Activated CD8-positive, alpha-beta memory T cell treated with anti-CD3 and anti-CD28 coated beads for 1 hour (primary cell): Measurements from ENCODE around the gene MCL1.
"Not testable (repeated sequence)": the region's sequence is repeated elsewhere in the genome, so short reads cannot be mapped to it uniquely, and the experiment has no call there.

ENCODE experiments used
- DNase-seq, 2 donors: peaks; one replicate each; pipeline ENCODE4 v3.0.0-alpha.2; 2020; ENCODE audit warnings: low read depth in 1 of 2; ENCODE audit errors: extremely low read depth in 1 of 2

Gene MCL1

DNA sequence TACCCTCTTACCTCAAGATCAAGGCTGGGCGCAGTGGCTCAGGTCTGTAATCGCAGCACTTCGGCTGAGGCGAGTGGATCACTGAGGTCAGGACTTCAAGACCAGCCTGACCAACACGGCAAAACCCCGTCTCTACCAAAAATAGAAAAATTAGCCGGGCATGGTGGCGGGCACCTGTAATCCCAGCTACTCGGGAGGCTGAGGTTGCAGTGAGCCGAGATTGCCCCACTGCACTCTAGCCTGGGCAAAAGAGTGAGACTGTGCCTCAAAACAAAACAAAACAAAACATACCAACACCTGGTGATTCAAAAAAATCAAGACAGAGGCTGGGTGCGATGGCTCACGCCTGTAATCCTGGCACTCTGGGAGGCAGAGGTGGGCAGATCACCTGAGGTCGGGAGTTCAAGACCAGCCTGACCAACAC lies 5.8 kb downstream of the MCL1 start:
- not testable (repeated sequence) for DNase-seq

DNA sequence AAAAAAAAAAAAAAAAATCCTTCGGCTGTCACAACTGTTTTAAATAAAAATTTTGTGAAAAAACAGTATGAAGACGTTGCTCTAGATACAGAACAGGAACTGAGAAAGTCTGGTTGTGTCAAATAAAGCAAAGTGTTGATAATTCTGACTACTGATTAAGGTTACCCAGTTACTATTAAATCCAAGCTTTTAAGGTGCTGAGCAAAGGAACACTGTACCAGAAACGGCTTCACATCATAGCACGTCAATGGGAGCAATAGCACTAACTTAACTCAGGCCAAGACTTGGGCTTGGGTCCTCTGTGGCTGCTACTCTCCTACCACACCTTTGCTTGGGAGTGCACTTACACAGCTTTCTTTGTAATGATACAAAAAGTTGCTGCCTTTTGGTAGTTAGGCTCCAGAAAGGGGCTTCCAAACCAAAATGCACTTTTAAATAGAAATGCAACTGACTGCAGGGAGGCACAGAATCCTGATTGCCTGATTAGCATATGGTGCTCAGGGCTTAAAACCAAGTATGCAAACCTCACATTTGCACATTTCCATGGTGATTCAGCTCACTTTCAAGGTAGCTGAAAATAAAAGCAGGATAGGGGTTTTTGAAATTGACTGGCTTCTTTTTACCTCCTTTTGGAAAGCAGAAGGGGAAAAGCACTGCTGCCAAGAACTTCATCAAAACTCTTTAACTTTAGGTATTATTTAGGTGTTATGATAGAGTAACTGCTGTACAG lies 6.3 kb downstream of the MCL1 start:
- DNase-seq: no peak

DNA sequence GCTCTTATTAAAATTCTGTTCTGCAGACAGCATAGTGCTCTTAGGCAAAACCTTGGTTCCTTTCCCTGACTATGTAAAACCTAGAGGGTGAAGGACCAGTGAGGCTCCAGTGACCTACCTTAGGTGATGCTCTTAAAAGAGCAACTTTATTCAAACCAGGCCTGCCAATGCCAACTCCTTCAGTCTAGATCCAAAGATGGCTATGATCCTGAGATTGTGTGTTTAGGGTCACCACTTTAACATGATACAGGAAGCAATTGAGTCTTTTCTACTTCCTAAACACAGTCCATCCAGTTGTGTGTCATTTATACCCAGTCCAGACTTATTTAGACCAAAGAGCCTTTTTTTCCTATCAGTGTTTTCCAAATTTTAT lies 10.8 kb downstream of the MCL1 start:
- DNase-seq: no peak

DNA sequence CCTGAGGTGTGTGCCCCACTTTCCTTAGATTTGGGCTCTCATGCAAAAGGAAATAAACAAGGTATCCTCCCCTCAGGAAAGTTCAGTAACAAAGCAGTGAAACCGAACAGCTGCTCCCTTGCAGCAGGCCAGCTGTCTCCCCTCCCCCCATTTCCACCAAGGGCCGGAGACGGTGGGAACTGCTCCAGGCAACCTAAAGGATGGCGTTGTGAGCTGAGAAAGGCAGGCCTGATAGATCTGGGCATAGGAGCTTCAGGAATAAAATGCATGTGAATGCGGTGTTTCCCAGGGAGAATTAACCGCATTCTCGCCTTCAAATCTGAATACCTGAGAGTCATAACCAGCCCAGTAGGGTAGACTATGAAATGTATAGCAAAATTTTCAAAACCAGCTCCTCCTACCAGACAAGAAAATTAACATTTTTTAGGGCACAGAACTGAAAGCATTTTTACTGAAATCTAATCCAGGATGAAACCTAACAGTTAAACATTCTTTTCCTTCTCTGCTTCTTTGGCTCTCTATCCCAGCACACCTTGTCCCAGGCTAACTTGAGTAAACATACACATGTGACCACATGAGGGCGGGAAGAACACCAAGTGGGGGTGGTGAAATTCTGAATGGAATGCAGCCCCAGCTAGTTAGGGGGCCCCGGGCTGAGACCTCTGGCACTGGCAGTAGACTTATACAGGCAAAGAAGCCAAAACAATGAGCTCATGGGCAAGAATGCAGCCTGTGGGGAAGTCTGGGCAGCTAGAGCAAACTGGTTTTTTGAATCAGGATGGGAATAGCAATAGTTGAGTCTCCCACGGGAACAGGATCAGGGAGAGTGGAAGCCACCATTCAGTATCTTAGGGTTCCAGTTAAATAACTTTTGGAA lies 11.5 kb downstream of the MCL1 start:
- DNase-seq: no peak

DNA sequence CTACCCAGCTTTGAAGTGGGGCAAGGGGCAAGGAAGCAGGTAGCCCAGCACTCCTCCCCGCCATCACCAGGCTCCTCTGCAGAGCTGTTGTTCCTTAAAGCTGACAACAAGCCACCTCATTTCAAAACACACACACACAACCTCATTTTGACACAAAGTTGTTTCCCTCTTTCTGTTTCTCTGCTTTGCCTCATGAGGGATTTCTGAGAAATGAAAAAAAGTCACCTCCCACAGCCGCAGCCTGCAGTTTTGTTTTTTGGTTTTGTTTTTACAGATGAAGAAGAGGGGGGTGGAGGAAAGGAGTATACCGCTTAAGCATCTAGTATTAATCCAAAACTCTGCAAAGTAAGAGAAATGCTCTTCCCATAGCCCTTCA lies 12.1 kb downstream of the MCL1 start:
- no peak for DNase-seq

DNA sequence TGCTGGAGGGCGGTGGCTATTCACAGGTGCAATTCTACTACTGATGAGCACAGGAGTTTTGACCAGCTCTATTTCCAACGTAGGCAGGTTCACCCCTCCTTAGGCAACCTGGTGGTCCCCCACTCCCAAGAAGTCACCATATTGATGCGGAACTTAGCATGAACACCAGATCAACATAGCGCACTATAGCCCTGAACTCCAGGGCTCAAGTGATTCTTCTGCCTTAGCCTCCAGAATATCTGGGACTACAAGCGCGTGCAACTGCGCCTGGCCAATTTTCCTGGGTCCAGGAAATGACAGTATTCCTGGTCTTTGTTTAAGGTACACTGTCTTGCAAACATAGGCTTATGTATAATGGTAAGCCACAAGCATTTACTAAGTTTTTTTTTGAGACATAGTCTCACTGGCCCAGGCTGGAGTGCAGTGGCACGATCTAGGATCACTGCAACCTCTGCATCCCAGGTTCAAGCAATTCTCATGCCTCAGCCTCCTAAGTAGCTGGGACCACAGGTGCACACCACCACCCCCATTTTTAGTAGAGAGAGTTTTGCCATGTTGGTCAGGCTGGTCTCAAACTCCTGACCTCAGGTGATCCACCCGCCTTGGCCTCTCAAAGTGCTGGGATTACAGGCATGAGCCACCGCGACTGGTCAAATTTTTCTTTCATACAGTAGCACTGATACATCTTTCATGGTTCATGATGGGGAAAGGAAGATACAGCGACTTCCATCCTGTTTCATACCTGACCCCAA lies 12.6 kb downstream of the MCL1 start:
- no peak for DNase-seq

DNA sequence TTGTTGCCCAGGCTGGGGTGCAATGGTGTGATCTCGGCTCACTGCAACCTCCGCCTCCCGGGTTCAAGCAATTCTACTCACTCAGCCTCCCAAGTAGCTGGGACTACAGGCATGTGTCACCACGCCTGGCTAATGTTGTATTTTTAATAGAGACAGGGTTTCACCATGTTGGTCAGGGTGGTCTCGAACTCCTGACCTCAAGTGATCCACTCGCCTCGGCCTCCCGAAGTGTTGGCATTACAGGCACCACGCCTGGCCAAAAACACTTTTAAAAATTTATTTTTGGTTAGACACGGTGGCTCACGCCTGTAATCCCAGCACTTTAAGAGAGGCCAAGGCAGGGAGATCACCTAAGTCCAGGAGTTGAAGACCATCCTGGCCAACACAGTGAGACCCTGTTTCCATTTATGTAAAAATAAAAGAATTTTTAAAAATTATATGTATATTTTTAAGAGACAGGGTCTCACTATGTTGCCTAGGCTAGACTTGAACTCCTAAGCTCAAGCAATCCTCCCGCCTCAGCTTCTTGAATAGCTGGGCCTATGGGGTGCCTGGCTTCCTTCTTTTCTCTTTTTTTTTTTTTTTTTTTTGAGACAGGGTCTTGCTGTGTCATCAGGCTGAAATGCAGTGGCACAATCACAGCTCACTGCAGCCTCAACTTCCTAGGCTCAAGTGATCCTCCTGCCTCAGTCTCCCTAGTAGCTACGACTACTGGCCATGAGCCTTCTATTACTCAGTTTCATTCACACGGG lies 14.0 kb downstream of the MCL1 start:
- not testable (repeated sequence) for DNase-seq

DNA sequence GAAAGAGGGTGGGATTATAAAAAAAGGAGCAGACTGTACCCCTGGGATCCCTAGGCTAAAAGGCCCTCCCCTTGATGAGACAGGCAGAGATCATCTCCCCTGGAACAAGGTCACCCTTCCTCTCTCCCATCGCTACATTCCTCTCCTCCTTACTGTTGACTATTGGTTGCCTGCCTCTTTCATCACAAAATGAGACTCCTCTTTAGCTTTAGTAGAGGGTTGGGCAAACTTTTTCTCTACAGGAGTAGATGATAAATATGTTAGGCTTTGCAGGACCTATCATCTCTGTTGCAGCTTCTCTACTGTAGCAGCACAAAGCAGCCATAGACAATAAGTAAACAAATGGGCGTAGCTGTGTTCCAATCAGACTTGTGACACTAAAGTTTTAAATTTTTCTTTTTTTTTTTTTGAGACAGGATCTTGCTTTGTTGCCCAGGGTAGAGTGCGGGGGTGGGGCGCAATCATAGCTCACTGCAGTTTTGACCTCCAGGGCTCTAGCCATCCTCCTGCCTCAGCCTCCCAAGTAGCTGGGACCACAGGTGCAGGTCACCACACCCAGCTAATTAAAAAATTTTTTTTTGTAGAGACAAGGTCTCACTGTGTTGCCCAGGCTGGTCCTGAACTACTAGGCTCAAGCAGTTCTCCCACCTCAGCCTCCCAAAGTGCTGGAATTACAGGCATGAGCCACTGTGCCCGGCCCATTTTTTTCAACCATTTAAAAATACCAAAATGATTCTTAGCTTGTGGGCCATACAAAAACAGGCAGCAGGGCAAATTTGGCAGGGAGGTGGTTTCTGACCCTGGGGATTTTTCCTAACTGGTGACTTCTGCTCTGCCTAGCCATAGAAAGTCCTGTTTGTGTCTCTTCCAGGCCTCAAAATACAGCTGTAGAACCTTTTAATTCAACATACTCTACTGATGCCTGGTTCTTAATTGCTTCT lies 15.1 kb downstream of the MCL1 start:
- DNase-seq: no peak

DNA sequence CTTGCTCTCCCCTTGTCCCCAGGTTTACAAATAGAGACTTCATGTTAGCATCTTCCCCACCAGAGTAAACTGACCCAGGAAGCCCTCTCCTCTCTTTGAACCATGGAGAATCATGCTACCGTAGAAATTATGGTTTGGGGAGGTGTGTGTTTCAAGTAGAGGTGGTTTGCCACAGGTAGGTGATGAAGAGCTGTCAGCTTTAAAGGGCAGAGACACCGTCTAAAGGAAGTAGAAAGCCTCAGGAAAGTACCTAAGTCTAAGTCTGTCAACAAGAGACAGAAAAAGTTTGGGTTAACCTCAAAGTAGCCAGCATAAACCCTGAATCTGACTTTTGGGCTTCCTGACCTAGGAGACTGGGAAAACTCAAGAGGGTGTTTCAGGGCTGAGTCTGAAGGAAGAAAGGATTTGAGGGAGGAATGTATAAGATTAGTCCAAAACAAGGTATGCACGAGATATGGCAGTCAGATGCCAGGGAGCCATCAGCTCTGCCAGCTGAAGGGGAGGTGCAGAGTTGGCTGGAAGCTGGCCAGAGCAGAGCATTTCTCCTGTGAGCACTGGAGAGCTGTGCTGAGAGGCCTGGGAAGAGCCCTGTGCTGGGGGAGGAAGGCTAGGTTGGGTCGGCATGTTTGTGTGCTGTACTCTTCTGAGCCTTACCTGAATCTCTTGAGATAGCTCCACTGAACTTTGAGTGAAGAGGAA lies 15.9 kb downstream of the MCL1 start:
- no peak for DNase-seq

DNA sequence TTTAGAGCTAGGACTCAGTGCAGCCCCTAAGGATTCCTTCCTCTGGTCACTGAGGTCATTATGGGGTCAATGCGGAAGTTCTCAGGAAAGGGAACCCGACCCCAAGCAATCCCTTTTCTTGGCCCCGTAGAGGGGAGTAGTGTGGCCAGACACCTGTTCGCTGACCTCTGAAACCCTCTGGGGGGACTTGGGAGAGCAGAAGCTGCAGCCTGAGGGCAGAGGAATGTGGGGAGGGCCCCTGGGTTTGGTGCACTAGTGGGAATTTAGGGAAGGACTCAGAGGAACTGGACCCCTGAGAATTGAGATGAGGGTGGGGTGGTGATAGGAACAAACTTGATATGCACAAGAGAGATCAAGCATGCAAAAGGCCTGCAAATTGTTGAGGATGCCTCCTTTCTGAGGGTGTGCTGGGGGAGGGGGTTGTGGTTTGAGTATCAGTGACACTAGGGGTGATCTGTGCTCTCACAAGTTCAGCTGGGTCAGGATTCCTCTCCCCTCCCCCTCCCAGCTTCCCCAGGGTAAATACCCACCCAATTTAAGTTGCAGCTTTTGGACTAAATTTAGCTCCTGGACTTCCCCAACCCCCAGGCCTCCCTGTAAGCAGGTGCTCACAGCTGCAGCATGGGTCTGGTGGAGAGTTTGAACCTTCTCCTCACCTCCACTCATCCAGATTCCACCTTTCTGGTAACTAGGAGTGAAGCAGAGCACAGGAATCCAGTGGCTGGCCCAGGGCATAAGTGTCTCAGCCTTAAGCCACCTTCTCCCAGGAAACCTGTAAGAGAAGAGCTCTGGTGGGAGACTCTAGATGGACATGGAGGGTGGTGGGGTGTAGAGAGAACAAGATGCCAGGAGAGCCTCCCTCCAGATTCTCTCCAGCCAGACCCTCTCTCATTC lies 16.7 kb downstream of the MCL1 start:
- DNase-seq: no peak

DNA sequence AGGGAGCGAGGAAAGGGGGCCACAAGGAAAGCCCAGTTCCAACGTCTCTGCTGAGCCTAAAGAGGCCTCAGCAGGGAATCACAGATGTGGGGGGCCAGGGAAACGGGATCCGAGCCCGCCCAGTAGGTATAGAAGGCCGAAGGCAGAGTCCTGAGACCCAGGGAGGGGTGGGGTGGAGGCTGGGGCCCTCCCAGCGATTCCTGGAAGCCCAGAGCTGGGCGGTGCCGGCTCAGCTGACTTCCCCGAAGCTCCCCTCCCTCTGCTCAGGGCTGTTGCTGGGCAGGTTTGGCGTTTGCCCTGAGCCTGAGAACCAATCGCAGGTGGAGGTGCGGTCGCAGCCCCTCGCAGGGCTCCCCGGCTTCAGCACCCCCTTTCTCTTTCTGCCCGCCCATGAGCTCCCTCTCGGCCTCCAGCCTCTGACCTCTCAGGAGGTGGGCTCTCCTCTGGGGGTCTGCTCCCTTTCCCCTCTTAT lies 17.4 kb downstream of the MCL1 start:
- DNase-seq: peak; percentile 63 to 71

DNA sequence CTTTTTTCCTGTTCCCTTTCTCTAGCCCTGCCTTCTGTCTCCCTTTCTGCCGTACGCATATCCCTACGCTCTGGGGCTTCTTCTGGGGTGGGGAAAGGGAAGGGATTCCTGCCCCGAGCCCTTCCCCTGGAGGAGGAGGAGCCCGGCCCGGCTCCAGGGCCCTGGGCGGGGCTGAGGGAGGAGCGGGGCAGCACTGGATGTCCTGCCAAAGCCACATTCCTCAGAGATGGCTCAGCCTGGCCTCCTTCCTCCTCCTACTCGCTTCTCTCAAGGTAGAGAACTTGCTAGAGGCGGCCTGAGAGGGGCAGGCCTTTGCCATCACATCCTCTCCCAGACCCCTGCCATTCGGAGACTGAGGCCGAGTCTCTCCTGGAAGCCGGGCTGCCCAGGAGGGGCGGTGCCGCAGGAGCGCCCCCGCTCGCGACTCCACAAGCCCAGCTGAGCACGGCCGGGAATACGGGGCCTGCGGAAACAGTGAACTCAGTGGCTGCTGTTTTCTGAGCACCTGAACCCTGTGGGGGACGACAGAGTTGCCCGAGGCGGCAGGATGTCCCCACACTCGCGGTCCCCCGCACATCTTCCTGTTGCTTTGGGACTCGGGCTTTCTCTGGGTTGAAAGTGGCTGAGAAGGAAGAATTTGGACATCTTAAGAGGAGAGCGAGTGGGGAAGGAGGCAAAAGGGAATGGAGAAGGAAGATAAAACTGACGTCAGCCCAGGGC lies 18.0 kb downstream of the MCL1 start:
- no peak for DNase-seq

DNA sequence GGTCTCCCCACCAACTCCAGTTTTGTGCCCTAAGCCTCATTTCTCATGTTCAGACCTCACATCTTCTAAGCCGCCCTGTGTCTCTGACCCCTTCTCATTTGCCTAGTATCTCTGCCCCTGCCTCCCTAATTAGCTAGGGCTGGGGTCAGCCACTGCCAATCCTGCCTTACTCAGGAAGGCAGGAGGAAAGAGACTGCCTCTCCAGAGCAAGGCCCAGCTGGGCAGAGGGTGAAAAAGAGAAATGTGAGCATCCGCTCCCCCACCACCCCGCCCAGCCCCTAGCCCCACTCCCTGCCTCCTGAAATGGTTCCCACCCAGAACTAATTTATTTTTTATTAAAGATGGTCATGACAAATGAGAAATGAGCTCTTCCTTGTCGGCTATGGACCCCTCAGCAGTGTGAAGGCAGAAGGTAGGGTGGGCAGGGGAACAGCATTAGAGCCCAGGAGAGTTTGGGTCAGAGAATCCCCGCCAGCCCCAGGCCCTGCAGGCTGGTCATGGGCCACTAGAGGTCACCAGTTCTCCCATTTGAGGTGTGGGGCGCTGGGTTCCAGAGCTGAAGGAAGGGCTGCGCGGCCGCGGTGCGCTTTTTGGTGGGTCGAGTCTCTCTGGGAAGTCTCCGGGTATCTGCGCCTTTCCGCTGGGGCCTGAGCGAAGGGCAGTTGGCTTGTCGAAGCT lies 18.7 kb downstream of the MCL1 start:
- peak in 1 of 2 donors; percentile 72 for DNase-seq

DNA sequence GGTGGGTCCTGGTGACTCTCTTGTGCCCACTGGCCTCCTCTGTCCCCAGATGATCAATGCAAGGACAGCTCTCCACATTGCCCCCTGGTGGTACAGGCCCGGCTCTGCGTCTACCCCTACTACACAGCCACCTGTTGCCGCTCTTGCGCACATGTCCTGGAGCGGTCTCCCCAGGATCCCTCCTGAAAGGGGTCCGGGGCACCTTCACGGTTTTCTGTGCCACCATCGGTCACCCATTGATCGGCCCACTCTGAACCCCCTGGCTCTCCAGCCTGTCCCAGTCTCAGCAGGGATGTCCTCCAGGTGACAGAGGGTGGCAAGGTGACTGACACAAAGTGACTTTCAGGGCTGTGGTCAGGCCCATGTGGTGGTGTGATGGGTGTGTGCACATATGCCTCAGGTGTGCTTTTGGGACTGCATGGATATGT lies 19.4 kb downstream of the MCL1 start:
- peak in 1 of 2 donors; percentile 57 for DNase-seq

DNA sequence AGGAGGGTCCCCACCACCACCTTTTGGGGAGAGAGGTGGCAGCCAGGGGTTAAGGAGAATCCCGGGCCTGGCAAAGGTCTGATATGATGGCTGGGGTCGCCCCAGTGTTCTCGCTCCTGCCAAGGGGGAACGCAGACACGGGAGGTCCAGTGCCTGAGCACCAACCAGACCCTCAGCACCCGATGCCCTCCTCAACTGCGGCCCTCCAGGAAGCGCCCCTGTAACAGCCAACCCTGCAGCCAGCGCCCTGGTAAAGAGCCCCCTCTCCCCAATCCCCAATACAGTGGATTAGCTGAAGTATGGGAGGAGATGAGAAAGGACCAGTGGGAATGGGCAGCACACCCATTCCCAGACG lies 19.8 kb downstream of the MCL1 start:
- DNase-seq: no peak

DNA sequence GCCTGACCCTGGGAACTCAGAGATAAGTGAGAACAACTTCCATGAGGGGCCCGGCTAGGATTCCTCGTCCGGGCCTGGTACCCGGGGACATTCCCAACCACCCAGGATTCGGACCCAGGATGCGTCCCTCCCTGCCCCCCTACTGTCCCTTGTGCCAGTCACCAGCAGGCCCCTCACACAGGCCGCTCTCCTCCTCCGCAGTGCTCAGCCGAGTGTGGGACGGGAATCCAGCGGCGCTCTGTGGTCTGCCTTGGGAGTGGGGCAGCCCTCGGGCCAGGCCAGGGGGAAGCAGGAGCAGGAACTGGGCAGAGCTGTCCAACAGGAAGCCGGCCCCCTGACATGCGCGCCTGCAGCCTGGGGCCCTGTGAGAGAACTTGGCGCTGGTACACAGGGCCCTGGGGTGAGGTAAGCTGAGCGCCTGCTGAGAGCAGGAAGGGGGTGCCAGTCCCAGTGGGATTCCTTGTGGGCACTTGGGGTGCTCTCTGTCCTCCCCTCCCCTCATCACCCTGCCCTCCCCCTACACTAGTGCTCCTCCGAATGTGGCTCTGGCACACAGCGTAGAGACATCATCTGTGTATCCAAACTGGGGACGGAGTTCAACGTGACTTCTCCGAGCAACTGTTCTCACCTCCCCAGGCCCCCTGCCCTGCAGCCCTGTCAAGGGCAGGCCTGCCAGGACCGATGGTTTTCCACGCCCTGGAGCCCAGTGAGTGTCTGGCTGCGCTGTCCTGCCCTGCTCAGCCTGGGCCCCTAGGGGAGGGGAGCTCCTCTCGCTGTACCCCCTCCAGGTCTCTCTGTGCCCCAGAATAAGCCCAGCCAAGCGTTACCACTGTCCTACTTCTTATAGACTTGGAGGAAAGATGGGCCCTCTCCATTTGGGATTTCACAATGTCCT lies 20.4 kb downstream of the MCL1 start:
- no peak for DNase-seq
